Measurements from ENCODE around the gene SLC37A2.

DNA sequence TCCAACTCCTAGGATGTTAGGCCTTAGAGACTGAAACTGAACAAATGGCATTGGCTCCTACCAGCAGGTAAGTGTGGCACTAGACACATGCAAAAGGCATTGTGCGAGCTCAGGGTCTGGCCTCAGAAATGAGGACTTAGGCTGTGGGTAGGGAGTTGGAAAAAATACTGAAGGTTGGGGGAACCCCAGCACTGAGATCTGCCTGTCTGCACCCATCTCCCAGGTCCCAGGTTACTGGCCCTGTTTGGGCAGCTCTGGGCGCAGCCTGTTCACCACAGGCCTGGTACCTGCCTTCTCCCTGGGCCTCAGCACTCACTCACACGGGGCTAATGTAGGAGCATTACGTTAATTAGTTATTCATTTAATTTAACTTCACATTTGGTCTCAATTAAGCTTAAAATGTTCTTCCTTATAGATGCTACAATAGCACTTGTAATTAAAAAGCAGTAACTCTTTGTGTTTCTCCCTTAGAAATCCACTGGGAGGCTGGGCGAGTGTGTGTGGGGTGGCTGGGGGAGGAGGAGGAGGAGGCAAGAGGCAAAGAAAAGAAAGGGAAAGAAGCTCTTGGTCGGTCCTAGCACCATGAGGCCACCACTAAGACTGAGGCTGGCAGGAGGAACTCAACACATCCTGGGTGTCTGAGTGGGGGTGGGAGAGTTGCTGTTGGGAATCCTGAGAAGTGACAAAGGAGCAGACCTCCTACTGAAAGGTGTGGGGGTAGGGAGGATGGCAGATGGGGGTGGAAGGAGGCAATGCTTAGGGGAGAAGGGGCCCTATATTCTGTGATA is 29.0 kb downstream of the SLC37A2 start:
- no peak for TF ChIP-seq POLR2A (IDR thresholded peaks at IDR 0.05; ENCODE audit: low read depth)
- TF ChIP-seq CTCF (IDR thresholded peaks at IDR 0.05) = no peak
- TF ChIP-seq POLR2AphosphoS5 (IDR thresholded peaks at IDR 0.05) = no peak
